ENCODE results near the gene ARMH1.

GRCh38 chr1:44652445-44653106 lies 21.9 kb upstream of the ARMH1 start:
- no peak for TF ChIP-seq POLR2AphosphoS5 (IDR thresholded peaks at IDR 0.05)
- TF ChIP-seq CTCF (IDR thresholded peaks at IDR 0.05), result peak; percentile 93 to 98 (median 97)
